AG04450 (cell line): ENCODE results near the gene DYRK1A. TPM values are rescaled to one million over a fixed set of nuclear protein-coding genes. Genes with fewer than 3 reads are reported as not detected.

Experiments
- CTCF ChIA-PET: fragments of 300-600, 350-600 bp; formaldehyde crosslinking; extraction: SDS; loops from one replicate; lab custom pipeline; 2022; ENCODE audit warnings: antibody characterized with exemption, inconsistent platforms; lab: Charles Lee
- POLR2A ChIA-PET: fragments of 350-600 bp; formaldehyde crosslinking; extraction: SDS; loops from one replicate; lab custom pipeline; 2021; ENCODE audit warnings: antibody characterized with exemption, inconsistent platforms; lab: Yijun Ruan, JAX
- DNase-seq: peaks from one replicate; pipeline ENCODE4 v3.0.0-alpha.2; 2011; ENCODE audit warnings: low read depth, low spot score
- H3K27ac ChIP-seq: one replicate; pipeline ENCODE4 v1.5.1; 2012; ENCODE audit warnings: low read depth, low read length, control low read depth
- H3K27me3 ChIP-seq: one replicate; pipeline ENCODE4 v1.6.0; 2012; ENCODE audit warnings: low read length; ENCODE audit not compliant: control insufficient read depth, insufficient read depth
- H3K4me3 ChIP-seq: 2 replicates; pipeline ENCODE4 v1.5.1; 2011; ENCODE audit warnings: mild to moderate bottlenecking, low read depth, low read length, control low read depth
- H3K9me3 ChIP-seq: 2 replicates; pipeline ENCODE4 v1.5.1; 2012; ENCODE audit warnings: low read length; ENCODE audit not compliant: control insufficient read depth, insufficient read depth
- CTCF ChIP-seq: IDR thresholded peaks from 2 replicates; pipeline ENCODE4 v1.5.1; 2011; ENCODE audit warnings: low read depth, low read length, control low read depth, inconsistent platforms
- polyA plus RNA-seq: library from polyadenylated mRNA; depleted of rRNA; stranded (reverse); fragments of >200 nt; gene quantifications from 2 replicates; pipeline ENCODE4 v1.2.3, GENCODE V29; 2011

Gene DYRK1A
- polyA plus RNA-seq, 1 experiment, result 33.1 TPM

GRCh38 chr21:37414292-37415253 is 48.0 kb downstream of the DYRK1A start:
- no peak for DNase-seq

GRCh38 chr21:37415939-37416338 is 49.4 kb downstream of the DYRK1A start:
- H3K27me3 ChIP-seq, result no peaks in the 10 kb centered on the region
- no peak for TF ChIP-seq CTCF
- CTCF ChIA-PET, result interaction anchor here (1.4 kb wide), 1 partner anchor 46 kb away, joined by 3 read pairs; no protein-coding TSS in a partner anchor
- no peak overlapping the region for H3K4me3 ChIP-seq
- no peak overlapping the region for H3K27ac ChIP-seq
- H3K9me3 ChIP-seq, result no peaks in the 10 kb centered on the region
- POLR2A ChIA-PET, result no interaction called here
- no peak for DNase-seq

More at GRCh38 chr21:37414292-37415253, 48.0 kb downstream of the DYRK1A start:
- Histone ChIP-seq H3K27ac (no peak overlapping the region), H3K4me3 (no peak overlapping the region), H3K9me3 (no peaks in the 10 kb centered on the region), H3K27me3 (no peaks in the 10 kb centered on the region)
- POLR2A ChIA-PET, result no interaction called here
- CTCF ChIA-PET, result no interaction called here
- TF ChIP-seq CTCF, result no peak

- no peaks in the 10 kb centered on the region for H3K27me3 ChIP-seq
- no peak overlapping the region for H3K27ac ChIP-seq
- ChIA-PET CTCF (interaction anchor here (0.6 to 1.4 kb wide), 3 partner anchors 46 to 151 kb away, joined by 3 read pairs; no protein-coding TSS in a partner anchor), POLR2A (no interaction called here)
- no peaks in the 10 kb centered on the region for H3K9me3 ChIP-seq
- no peak for TF ChIP-seq CTCF
- no peak overlapping the region for H3K4me3 ChIP-seq
- no peak for DNase-seq
Observed at GRCh38 chr21:37416914-37417313, 50.3 kb downstream of the DYRK1A start.

GRCh38 chr21:37419228-37419906 is 52.8 kb downstream of the DYRK1A start:
- no peak for TF ChIP-seq CTCF

More at GRCh38 chr21:37419228-37419906, 52.8 kb downstream of the DYRK1A start:
- H3K4me3 ChIP-seq, result no peak overlapping the region
- H3K27me3 ChIP-seq, result no peaks in the 10 kb centered on the region
- DNase-seq, result no peak
- CTCF ChIA-PET, result no interaction called here
- no peak overlapping the region for H3K27ac ChIP-seq
- POLR2A ChIA-PET, result no interaction called here
- no peaks in the 10 kb centered on the region for H3K9me3 ChIP-seq
